HepG2 (cell line): ENCODE results near the gene JHY. TPM values are rescaled to one million over a fixed set of nuclear protein-coding genes. Genes with fewer than 3 reads are reported as not detected.

Source experiments
- ATAC-seq: fragments of 200-7000 bp; cut with Tn5 transposase; 3 replicates; pipeline ENCODE4 v1.9.1; 2020; ENCODE audit warnings: mild to moderate bottlenecking, moderate library complexity
- BruUV-seq: library from RNA; stranded (reverse); fragments of 400-500 nt; replicated peaks from 2 replicates; lab custom pipeline; 2021; lab: Mats Ljungman, UMichigan
- CTCF ChIA-PET: fragments of 300-600 bp; formaldehyde crosslinking; extraction: SDS; loops from one replicate; lab custom pipeline; 2021; ENCODE audit warnings: low total read pairs, inconsistent platforms, low intra/inter-chr PET ratio; lab: Yijun Ruan, JAX
- POLR2A ChIA-PET: fragments of 350-600 bp; sonication (Branson Sonifier 250); formaldehyde crosslinking; loops from one replicate; lab custom pipeline; 2020; ENCODE audit warnings: antibody characterized with exemption, inconsistent platforms; lab: Yijun Ruan, JAX
- DNase-seq: peaks from one replicate; pipeline ENCODE4 v3.0.0-alpha.2; 2015; ENCODE audit warnings: low spot score
- FAIRE-seq: peaks from 3 replicates; lab custom pipeline; 2011; peaks lifted over from hg19 to GRCh38; lab: Jason Lieb, UNC
- H2AFZ ChIP-seq: one replicate; pipeline ENCODE4 v1.6.1; 2011; ENCODE audit warnings: low read length, inconsistent platforms
- H3K27ac ChIP-seq: fragments of 300-600 bp; 3 replicates; pipeline ENCODE4 v1.8.0; 2011; ENCODE audit warnings: mixed run types, mild to moderate bottlenecking, mixed read lengths, low read length, inconsistent platforms; ENCODE audit not compliant: insufficient read depth; ENCODE audit errors: extremely low read length
- H3K27me3 ChIP-seq, 2 experiments: fragments of 200-600 bp in 1 of 2; 2 replicates in 1 of 2; 3 replicates in 1 of 2; pipeline versions ENCODE4 v1.6.0 to v1.8.0; 2011; ENCODE audit warnings: low read length in 2 of 2, mild to moderate bottlenecking in 2 of 2, moderate library complexity in 2 of 2, inconsistent platforms in 1 of 2; ENCODE audit not compliant: insufficient read depth in 2 of 2, control insufficient read depth in 1 of 2
- H3K36me3 ChIP-seq, 2 experiments: fragments of 200-600 bp in 1 of 2; replicated peaks in 1 of 2; 2 replicates in 1 of 2; 3 replicates in 1 of 2; pipeline versions ENCODE4 v1.5.1 to v1.8.0; 2011; ENCODE audit warnings: low read length in 2 of 2, inconsistent platforms in 1 of 2; ENCODE audit not compliant: insufficient read depth in 2 of 2, control insufficient read depth in 1 of 2
- H3K4me1 ChIP-seq: 2 replicates; pipeline ENCODE4 v1.5.1; 2012; ENCODE audit warnings: low read length, inconsistent platforms; ENCODE audit not compliant: insufficient read depth
- H3K4me2 ChIP-seq: 2 replicates; pipeline ENCODE4 v1.6.0; 2011; ENCODE audit warnings: low read depth, low read length, inconsistent platforms
- H3K4me3 ChIP-seq, 3 experiments: fragments of 200-600 bp in 1 of 3; sonication (generic), shearing (Covaris generic) in 1 of 3; replicated peaks in 1 of 3; 2 replicates each; pipeline ENCODE4 v1.5.1; 2011 to 2016; ENCODE audit warnings: low read length in 3 of 3, inconsistent platforms in 2 of 3, low read depth in 2 of 3, mild to moderate bottlenecking in 2 of 3, control low read depth in 1 of 3, mixed read lengths in 1 of 3; ENCODE audit not compliant: insufficient read depth in 1 of 3
- H3K79me2 ChIP-seq: one replicate; pipeline ENCODE4 v1.6.1; 2011; ENCODE audit warnings: low read length, inconsistent platforms; ENCODE audit not compliant: insufficient read depth
- H3K9ac ChIP-seq: 2 replicates; pipeline ENCODE4 v1.6.0; 2011; ENCODE audit warnings: mild to moderate bottlenecking, low read depth, low read length, inconsistent platforms; ENCODE audit not compliant: insufficient read depth
- H3K9me3 ChIP-seq: 2 replicates; pipeline ENCODE4 v1.5.1; 2012; ENCODE audit warnings: mild to moderate bottlenecking, low read length
- H4K20me1 ChIP-seq: 2 replicates; pipeline ENCODE4 v1.6.0; 2011; ENCODE audit warnings: inconsistent platforms, mild to moderate bottlenecking, low read length, moderate library complexity; ENCODE audit not compliant: insufficient read depth
- ASH2L ChIP-seq: fragments of 300-600, 200-600 bp; sonication (generic); IDR thresholded peaks from 2 replicates; pipeline ENCODE4 v1.7.0; 2017; ENCODE audit warnings: low read depth, mild to moderate bottlenecking, moderate library complexity, mixed read lengths, low read length; ENCODE audit not compliant: insufficient read length
- CHCHD3 ChIP-seq: sonication (generic); formaldehyde crosslinking; IDR thresholded peaks from 2 replicates; pipeline ENCODE4 v1.8.0; 2022; ENCODE audit warnings: mild to moderate bottlenecking, missing genetic modification reagents, moderate library complexity
- MBD4 ChIP-seq: IDR thresholded peaks from 2 replicates; pipeline ENCODE4 v1.6.1; 2012; ENCODE audit warnings: low read length, inconsistent platforms, borderline replicate concordance
- PAXIP1 ChIP-seq: sonication (generic); formaldehyde crosslinking; conservative IDR thresholded peaks from 2 replicates; pipeline ENCODE4 v1.4.0; 2020; ENCODE audit warnings: mild to moderate bottlenecking, missing genetic modification reagents, moderate library complexity
- REST ChIP-seq, 2 experiments: IDR thresholded peaks; 2 replicates each; pipeline ENCODE4 v1.6.1; 2011 to 2012; ENCODE audit warnings: low read length in 2 of 2, borderline replicate concordance in 1 of 2, low read depth in 1 of 2, mild to moderate bottlenecking in 1 of 2, moderate library complexity in 1 of 2
- USF2 ChIP-seq, 2 experiments: sonication (generic) in 1 of 2; formaldehyde crosslinking in 1 of 2; IDR thresholded peaks; 2 replicates each; pipeline versions ENCODE4 v1.5.1 to v1.6.1; 2011 to 2020; ENCODE audit warnings: borderline replicate concordance in 1 of 2, low read depth in 1 of 2, low read length in 1 of 2, mild to moderate bottlenecking in 1 of 2, missing genetic modification reagents in 1 of 2, moderate library complexity in 1 of 2
- XRCC5 ChIP-seq: fragments of 200-400 bp; formaldehyde crosslinking; optimal IDR thresholded peaks from 2 replicates; pipeline ENCODE3; 2017; ENCODE audit warnings: mild to moderate bottlenecking, low read length
- YY1 ChIP-seq: IDR thresholded peaks from 2 replicates; pipeline ENCODE4 v1.6.1; 2011; ENCODE audit warnings: low read length, low read depth, moderate library complexity, mild to moderate bottlenecking; ENCODE audit not compliant: insufficient read depth, insufficient replicate concordance
- ZNF362 ChIP-seq: sonication (generic); formaldehyde crosslinking; IDR thresholded peaks from 2 replicates; pipeline ENCODE4 v1.4.0; 2020; ENCODE audit warnings: missing genetic modification reagents, mild to moderate bottlenecking, borderline replicate concordance
- ZNF784 ChIP-seq: sonication (generic); formaldehyde crosslinking; IDR thresholded peaks from 2 replicates; pipeline ENCODE4 v1.5.1; 2020; ENCODE audit warnings: missing genetic modification reagents, mild to moderate bottlenecking, borderline replicate concordance
- ZNF792 ChIP-seq: IDR thresholded peaks from 2 replicates; pipeline ENCODE4 v1.6.1; 2016
- WGBS: methylation state at CpG from one replicate; pipeline ENCODE4 v1.1.6; 2017; ENCODE audit warnings: low lambda C conversion rate; 5-methylcytosine and 5-hydroxymethylcytosine counted together
- in situ Hi-C: cut with HindIII; loops from 2 replicates; pipeline ENCODE4 v1.10.0; 2017; ENCODE audit warnings: low pct_unique_long_range_greater_than_20kb; ENCODE audit not compliant: extremely low pct_ligation_motif_present
- intact Hi-C: fragments of 100-400 bp; cut with micrococcal nuclease; formaldehyde crosslinking; loops from one replicate; pipeline ENCODE4 v1.10.0; 2022; ENCODE audit not compliant: unreplicated experiment
- polyA plus RNA-seq, 8 experiments: library from polyadenylated mRNA; depleted of rRNA in 3 of 8; stranded (reverse) in 7 of 8; unstranded in 1 of 8; fragments of >200 nt; fragmentation: Illumina TruSeq in 4 of 8; extraction: Trizol in 4 of 8; gene quantifications; 2 replicates each; pipeline versions ENCODE4 v1.2.1 to v1.2.3, GENCODE V29; 2011 to 2016; ENCODE audit warnings: low read depth in 4 of 8, missing spikeins in 1 of 8, mixed read lengths in 1 of 8; ENCODE audit not compliant: insufficient read depth in 1 of 8
- total RNA-seq, 5 experiments: library from RNA; depleted of rRNA; stranded (reverse); fragments of >200 nt; fragmentation: Illumina TruSeq; extraction: Trizol; gene quantifications; 2 replicates each; pipeline ENCODE4 v1.2.3, GENCODE V29; 2016; ENCODE audit warnings: low read depth in 1 of 5

The JHY gene
- total and polyA plus RNA-seq, 2 of the 13 experiments (the other 11 are each of a cell fraction or from before 2014, with no cell fraction given) = not detected

- no TSS peak for BruUV-seq
- Histone ChIP-seq H3K27me3 (peaks cover 0 to 24% of the 10 kb centered on the region in 2 experiments; a peak in 2 of 5 replicates), H3K27ac (no peak overlapping the region), H4K20me1 (no peaks in the 10 kb centered on the region), H3K4me1 (no peaks in the 10 kb centered on the region), H3K36me3 (no peaks in the 10 kb centered on the region), H3K9me3 (no peaks in the 10 kb centered on the region), H3K9ac (no peak overlapping the region), H2AFZ (no peak overlapping the region), H3K4me2 (no peak overlapping the region), H3K79me2 (no peaks in the 10 kb centered on the region), H3K4me3 (no peak overlapping the region)
- FAIRE-seq (no peak), ATAC-seq (no peak), DNase-seq (no peak)
- CTCF ChIA-PET = no interaction called here
- POLR2A ChIA-PET = no interaction called here
- in situ Hi-C loops = no loop called here
- intact Hi-C loops = no loop called here
- WGBS = 10% methylated on average over 7 of the region's 7 CpGs
- TF ChIP-seq XRCC5 = no peak
- TF ChIP-seq ZNF362 (CRISPR knock-in tag) = no peak
- TF ChIP-seq CHCHD3 (CRISPR knock-in tag) = no peak
- no peak for TF ChIP-seq PAXIP1 (CRISPR knock-in tag)
- no peak for TF ChIP-seq REST (IDR thresholded peaks at IDR 0.05; ENCODE audit: borderline replicate concordance in 1 of 2, low read depth in 1 of 2, low read length in 2 of 2)
- TF ChIP-seq MBD4 = no peak
- TF ChIP-seq ZNF792 = no peak
- TF ChIP-seq YY1 = no peak
- TF ChIP-seq ASH2L = no peak
- TF ChIP-seq USF2 (IDR thresholded peaks at IDR 0.05; ENCODE audit: low read depth, low read length) = no peak
- TF ChIP-seq USF2 (CRISPR knock-in tag; IDR thresholded peaks at IDR 0.05; ENCODE audit: borderline replicate concordance) = no peak
- no peak for TF ChIP-seq ZNF784 (CRISPR knock-in tag)
These were observed 7.6 kb upstream of the JHY start for GRCh38 chr11:122874991-122875390.
